HepG2 (cell line): Measurements from ENCODE around the gene HES1. TPM values are rescaled to one million over a fixed set of nuclear protein-coding genes. Genes with fewer than 3 reads are reported as not detected.

Experiments used
- ATAC-seq: fragments of 200-7000 bp; cut with Tn5 transposase; 3 replicates; pipeline ENCODE4 v1.9.1; 2020; ENCODE audit warnings: mild to moderate bottlenecking, moderate library complexity
- BruUV-seq: library from RNA; stranded (reverse); fragments of 400-500 nt; replicated peaks from 2 replicates; lab custom pipeline; 2021; lab: Mats Ljungman, UMichigan
- CTCF ChIA-PET: fragments of 300-600 bp; formaldehyde crosslinking; extraction: SDS; loops from one replicate; lab custom pipeline; 2021; ENCODE audit warnings: low total read pairs, inconsistent platforms, low intra/inter-chr PET ratio; lab: Yijun Ruan, JAX
- POLR2A ChIA-PET: fragments of 350-600 bp; sonication (Branson Sonifier 250); formaldehyde crosslinking; loops from one replicate; lab custom pipeline; 2020; ENCODE audit warnings: antibody characterized with exemption, inconsistent platforms; lab: Yijun Ruan, JAX
- DNase-seq: peaks from one replicate; pipeline ENCODE4 v3.0.0-alpha.2; 2015; ENCODE audit warnings: low spot score
- FAIRE-seq: peaks from 3 replicates; lab custom pipeline; 2011; peaks lifted over from hg19 to GRCh38; lab: Jason Lieb, UNC
- H2AFZ ChIP-seq: one replicate; pipeline ENCODE4 v1.6.1; 2011; ENCODE audit warnings: low read length, inconsistent platforms
- H3K27ac ChIP-seq: fragments of 300-600 bp; 3 replicates; pipeline ENCODE4 v1.8.0; 2011; ENCODE audit warnings: mixed run types, mild to moderate bottlenecking, mixed read lengths, low read length, inconsistent platforms; ENCODE audit not compliant: insufficient read depth; ENCODE audit errors: extremely low read length
- H3K27me3 ChIP-seq, 2 experiments: fragments of 200-600 bp in 1 of 2; 2 replicates in 1 of 2; 3 replicates in 1 of 2; pipeline versions ENCODE4 v1.6.0 to v1.8.0; 2011; ENCODE audit warnings: low read length in 2 of 2, mild to moderate bottlenecking in 2 of 2, moderate library complexity in 2 of 2, inconsistent platforms in 1 of 2; ENCODE audit not compliant: insufficient read depth in 2 of 2, control insufficient read depth in 1 of 2
- H3K36me3 ChIP-seq, 2 experiments: fragments of 200-600 bp in 1 of 2; replicated peaks in 1 of 2; 2 replicates in 1 of 2; 3 replicates in 1 of 2; pipeline versions ENCODE4 v1.5.1 to v1.8.0; 2011; ENCODE audit warnings: low read length in 2 of 2, inconsistent platforms in 1 of 2; ENCODE audit not compliant: insufficient read depth in 2 of 2, control insufficient read depth in 1 of 2
- H3K4me1 ChIP-seq: 2 replicates; pipeline ENCODE4 v1.5.1; 2012; ENCODE audit warnings: low read length, inconsistent platforms; ENCODE audit not compliant: insufficient read depth
- H3K4me2 ChIP-seq: 2 replicates; pipeline ENCODE4 v1.6.0; 2011; ENCODE audit warnings: low read depth, low read length, inconsistent platforms
- H3K4me3 ChIP-seq, 3 experiments: fragments of 200-600 bp in 1 of 3; sonication (generic), shearing (Covaris generic) in 1 of 3; replicated peaks in 1 of 3; 2 replicates each; pipeline ENCODE4 v1.5.1; 2011 to 2016; ENCODE audit warnings: low read length in 3 of 3, inconsistent platforms in 2 of 3, low read depth in 2 of 3, mild to moderate bottlenecking in 2 of 3, control low read depth in 1 of 3, mixed read lengths in 1 of 3; ENCODE audit not compliant: insufficient read depth in 1 of 3
- H3K79me2 ChIP-seq: one replicate; pipeline ENCODE4 v1.6.1; 2011; ENCODE audit warnings: low read length, inconsistent platforms; ENCODE audit not compliant: insufficient read depth
- H3K9ac ChIP-seq: 2 replicates; pipeline ENCODE4 v1.6.0; 2011; ENCODE audit warnings: mild to moderate bottlenecking, low read depth, low read length, inconsistent platforms; ENCODE audit not compliant: insufficient read depth
- H3K9me3 ChIP-seq: 2 replicates; pipeline ENCODE4 v1.5.1; 2012; ENCODE audit warnings: mild to moderate bottlenecking, low read length
- H4K20me1 ChIP-seq: 2 replicates; pipeline ENCODE4 v1.6.0; 2011; ENCODE audit warnings: inconsistent platforms, mild to moderate bottlenecking, low read length, moderate library complexity; ENCODE audit not compliant: insufficient read depth
- IKZF5 ChIP-seq: IDR thresholded peaks from 2 replicates; pipeline ENCODE4 v1.6.1; 2018; ENCODE audit warnings: missing genetic modification reagents, mild to moderate bottlenecking, missing compliant biosample characterization
- ISX ChIP-seq: sonication (generic); formaldehyde crosslinking; conservative IDR thresholded peaks from 2 replicates; pipeline ENCODE4 v1.5.0; 2020; ENCODE audit warnings: missing genetic modification reagents
- MIXL1 ChIP-seq: IDR thresholded peaks from 2 replicates; pipeline ENCODE4 v1.6.1; 2016
- MYPOP ChIP-seq: sonication (generic); formaldehyde crosslinking; IDR thresholded peaks from 2 replicates; pipeline ENCODE4 v1.8.1; 2023; ENCODE audit warnings: mild to moderate bottlenecking, moderate library complexity, missing genetic modification reagents
- RARA ChIP-seq: IDR thresholded peaks from 2 replicates; pipeline ENCODE4 v1.6.1; 2016; ENCODE audit warnings: missing genetic modification reagents, missing compliant biosample characterization
- RFXAP ChIP-seq: sonication (generic); formaldehyde crosslinking; IDR thresholded peaks from 2 replicates; pipeline ENCODE4 v1.4.0; 2020; ENCODE audit warnings: missing genetic modification reagents, borderline replicate concordance
- TAF15 ChIP-seq: fragments of 200-400 bp; formaldehyde crosslinking; IDR thresholded peaks from one replicate; pipeline ENCODE4 v1.6.1; 2018; ENCODE audit warnings: mild to moderate bottlenecking, low read depth, low read length; ENCODE audit not compliant: poor library complexity, severe bottlenecking
- ZBTB42 ChIP-seq: sonication (generic); formaldehyde crosslinking; IDR thresholded peaks from 2 replicates; pipeline ENCODE4 v1.5.0; 2020; ENCODE audit warnings: mild to moderate bottlenecking, missing genetic modification reagents
- ZBTB7B ChIP-seq: sonication (generic); formaldehyde crosslinking; IDR thresholded peaks from 2 replicates; pipeline ENCODE4 v1.4.0; 2020; ENCODE audit warnings: missing genetic modification reagents
- ZNF235 ChIP-seq: sonication (generic); formaldehyde crosslinking; IDR thresholded peaks from 2 replicates; pipeline ENCODE4 v1.8.1; 2023; ENCODE audit warnings: mild to moderate bottlenecking, missing genetic modification reagents, borderline replicate concordance
- ZNF784 ChIP-seq: sonication (generic); formaldehyde crosslinking; IDR thresholded peaks from 2 replicates; pipeline ENCODE4 v1.5.1; 2020; ENCODE audit warnings: missing genetic modification reagents, mild to moderate bottlenecking, borderline replicate concordance
- WGBS: methylation state at CpG from one replicate; pipeline ENCODE4 v1.1.6; 2017; ENCODE audit warnings: low lambda C conversion rate; 5-methylcytosine and 5-hydroxymethylcytosine counted together
- in situ Hi-C: cut with HindIII; loops from 2 replicates; pipeline ENCODE4 v1.10.0; 2017; ENCODE audit warnings: low pct_unique_long_range_greater_than_20kb; ENCODE audit not compliant: extremely low pct_ligation_motif_present
- intact Hi-C: fragments of 100-400 bp; cut with micrococcal nuclease; formaldehyde crosslinking; loops from one replicate; pipeline ENCODE4 v1.10.0; 2022; ENCODE audit not compliant: unreplicated experiment
- polyA plus RNA-seq, 8 experiments: library from polyadenylated mRNA; depleted of rRNA in 3 of 8; stranded (reverse) in 7 of 8; unstranded in 1 of 8; fragments of >200 nt; fragmentation: Illumina TruSeq in 4 of 8; extraction: Trizol in 4 of 8; gene quantifications; 2 replicates each; pipeline versions ENCODE4 v1.2.1 to v1.2.3, GENCODE V29; 2011 to 2016; ENCODE audit warnings: low read depth in 4 of 8, missing spikeins in 1 of 8, mixed read lengths in 1 of 8; ENCODE audit not compliant: insufficient read depth in 1 of 8
- total RNA-seq, 5 experiments: library from RNA; depleted of rRNA; stranded (reverse); fragments of >200 nt; fragmentation: Illumina TruSeq; extraction: Trizol; gene quantifications; 2 replicates each; pipeline ENCODE4 v1.2.3, GENCODE V29; 2016; ENCODE audit warnings: low read depth in 1 of 5

HES1 gene
- total and polyA plus RNA-seq, 2 of the 13 experiments (the other 11 are each of a cell fraction or from before 2014, with no cell fraction given) = 15.4 to 19.8 TPM

- no peaks in the 10 kb centered on the region for H3K79me2 ChIP-seq
- no peak overlapping the region for H2AFZ ChIP-seq
- TF ChIP-seq RARA (CRISPR knock-in tag) (no peak), IKZF5 (CRISPR knock-in tag) (no peak), MYPOP (CRISPR knock-in tag) (no peak), ZNF784 (CRISPR knock-in tag) (no peak), ISX (CRISPR knock-in tag) (no peak), ZBTB42 (no peak), ZBTB7B (no peak), ZNF235 (CRISPR knock-in tag) (no peak), RFXAP (CRISPR knock-in tag) (no peak), MIXL1 (no peak), TAF15 (no peak)
- H3K4me3 ChIP-seq = no peak overlapping the region
- no TSS peak for BruUV-seq
- intact Hi-C loops (no loop called here), in situ Hi-C loops (no loop called here)
- ChIA-PET CTCF (no interaction called here), POLR2A (no interaction called here)
- H4K20me1 ChIP-seq = no peaks in the 10 kb centered on the region
- H3K27ac ChIP-seq = no peak overlapping the region
- no peaks in the 10 kb centered on the region for H3K27me3 ChIP-seq
- peaks cover 64% of the 10 kb centered on the region for H3K4me1 ChIP-seq
- DNase-seq = no peak
- no peak overlapping the region for H3K9ac ChIP-seq
- H3K36me3 ChIP-seq = no peaks in the 10 kb centered on the region
- FAIRE-seq = no peak
- no peak overlapping the region for H3K4me2 ChIP-seq
- ATAC-seq = no peak
- WGBS = 83% methylated on average over 7 of the region's 7 CpGs
- H3K9me3 ChIP-seq = no peaks in the 10 kb centered on the region
Observed at GRCh38 chr3:194118920-194119319, 17.0 kb upstream of the HES1 start.
